HG03469 (cell line): ENCODE data around the gene C10orf62.

Source experiments
- ATAC-seq: cut with Tn5 transposase; IDR thresholded peaks from one replicate; pipeline ENCODE4 v1.9.1; 2021; ENCODE audit warnings: mild to moderate bottlenecking, moderate library complexity, moderate number of reproducible peaks; ENCODE audit not compliant: unreplicated experiment

The C10orf62 gene

DNA sequence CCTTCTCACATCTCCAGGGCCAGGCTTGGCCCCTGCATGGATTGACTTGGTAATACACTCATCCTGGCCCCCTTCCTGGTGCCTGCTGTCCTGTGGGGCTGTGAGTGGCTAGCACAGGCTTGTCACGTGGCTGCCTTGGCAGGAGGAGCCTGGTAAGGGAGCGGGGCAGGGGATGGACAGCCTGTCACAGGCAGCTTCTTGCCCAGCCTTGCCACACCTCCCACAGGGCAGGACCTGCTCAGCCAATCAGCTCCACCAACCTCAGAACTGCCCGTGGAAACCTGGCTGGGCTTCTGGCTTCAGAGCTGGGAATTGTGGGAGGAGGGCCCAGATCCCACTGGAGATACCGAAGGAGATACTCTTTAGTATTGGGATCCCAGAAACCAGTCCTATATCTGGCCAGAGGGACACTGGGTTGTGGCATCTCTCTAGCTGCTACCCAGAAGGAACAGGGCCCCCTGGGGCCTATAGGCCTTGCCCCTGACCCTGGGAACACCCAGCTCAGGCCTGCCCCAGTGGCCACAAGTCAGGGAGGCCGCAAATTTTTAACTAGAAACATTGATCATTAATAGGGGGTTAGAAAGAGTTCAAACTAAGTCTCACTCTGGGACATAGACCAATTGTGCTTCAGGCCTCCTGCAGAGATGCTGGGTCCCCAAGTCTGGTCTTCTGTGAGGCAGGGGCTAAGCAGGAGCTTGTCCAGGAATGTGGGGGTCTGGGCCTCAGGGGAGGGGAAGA, 5.3 kb upstream of the C10orf62 start, which contains the start of gene HOGA1:
TSS of gene HOGA1 (plus strand) at position 330 of the 738 bp plus-strand sequence. CDS start at position 645, 315 bp downstream.
- ATAC-seq, result no peak

DNA sequence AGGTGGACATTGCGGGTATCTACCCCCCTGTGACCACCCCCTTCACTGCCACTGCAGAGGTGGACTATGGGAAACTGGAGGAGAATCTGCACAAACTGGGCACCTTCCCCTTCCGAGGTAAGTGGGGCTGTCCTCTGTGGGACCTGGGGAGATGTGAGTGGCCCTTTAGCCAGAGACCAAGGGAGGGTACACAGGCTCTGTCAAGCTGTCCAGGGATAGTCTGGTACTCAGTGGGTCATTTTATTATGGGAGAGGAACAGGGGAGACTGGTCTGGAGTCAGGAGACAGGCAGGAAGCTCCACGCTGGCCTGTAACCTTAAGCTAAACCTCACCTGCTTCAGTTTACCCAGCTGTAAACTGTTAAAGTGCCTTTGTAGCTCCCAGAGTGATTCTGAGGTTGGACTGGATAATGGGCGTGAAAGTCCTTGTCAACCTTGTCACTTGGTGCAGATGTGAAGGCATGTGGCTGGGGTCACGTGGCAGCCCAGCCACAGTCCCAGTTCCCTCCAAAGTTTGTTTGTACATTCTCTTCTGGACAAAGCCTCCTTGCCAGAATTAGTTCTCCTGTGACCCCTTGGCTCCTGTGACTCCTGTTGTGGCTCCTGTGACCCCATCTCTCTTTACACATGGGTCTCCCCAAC, 4.6 kb upstream of the C10orf62 start:
- no peak for ATAC-seq

DNA sequence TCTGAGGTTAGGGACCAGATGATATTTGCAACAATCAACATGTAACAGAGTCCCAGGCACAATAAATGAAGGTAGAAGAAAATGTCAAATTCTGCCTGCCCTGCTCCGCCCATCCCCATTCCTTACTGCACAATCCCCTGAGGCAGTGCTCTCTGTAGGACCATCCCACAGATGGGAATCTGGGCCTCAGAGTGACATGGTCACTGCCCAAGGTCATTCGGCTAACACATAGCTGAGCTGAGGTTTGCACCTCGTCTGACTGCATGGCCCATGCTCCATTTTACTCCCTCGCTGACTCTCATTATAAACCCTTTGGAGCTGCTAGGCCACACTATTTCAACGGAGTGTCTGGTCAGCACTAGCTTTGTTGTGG, 4.1 kb upstream of the C10orf62 start:
- no peak for ATAC-seq

DNA sequence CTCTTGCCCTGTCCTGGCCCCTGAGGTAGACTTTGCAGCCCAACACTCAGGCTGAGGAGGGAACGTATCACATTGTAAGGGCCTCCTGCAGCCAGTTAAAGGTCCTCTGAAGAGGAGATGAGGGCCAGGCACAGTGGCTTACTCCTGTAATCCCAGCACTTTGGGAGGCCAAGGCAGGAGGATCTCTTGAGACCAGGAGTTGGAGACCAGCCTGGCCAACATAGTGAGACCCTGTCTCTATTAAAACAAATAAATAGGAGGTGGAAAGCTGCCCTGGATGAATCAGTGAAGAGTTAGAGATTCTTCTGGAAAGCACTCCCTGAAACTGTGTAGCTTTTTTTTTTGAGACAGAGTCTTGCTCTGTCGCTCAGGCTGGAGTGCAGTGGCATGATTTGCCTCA, 2.3 kb upstream of the C10orf62 start:
- no peak for ATAC-seq

DNA sequence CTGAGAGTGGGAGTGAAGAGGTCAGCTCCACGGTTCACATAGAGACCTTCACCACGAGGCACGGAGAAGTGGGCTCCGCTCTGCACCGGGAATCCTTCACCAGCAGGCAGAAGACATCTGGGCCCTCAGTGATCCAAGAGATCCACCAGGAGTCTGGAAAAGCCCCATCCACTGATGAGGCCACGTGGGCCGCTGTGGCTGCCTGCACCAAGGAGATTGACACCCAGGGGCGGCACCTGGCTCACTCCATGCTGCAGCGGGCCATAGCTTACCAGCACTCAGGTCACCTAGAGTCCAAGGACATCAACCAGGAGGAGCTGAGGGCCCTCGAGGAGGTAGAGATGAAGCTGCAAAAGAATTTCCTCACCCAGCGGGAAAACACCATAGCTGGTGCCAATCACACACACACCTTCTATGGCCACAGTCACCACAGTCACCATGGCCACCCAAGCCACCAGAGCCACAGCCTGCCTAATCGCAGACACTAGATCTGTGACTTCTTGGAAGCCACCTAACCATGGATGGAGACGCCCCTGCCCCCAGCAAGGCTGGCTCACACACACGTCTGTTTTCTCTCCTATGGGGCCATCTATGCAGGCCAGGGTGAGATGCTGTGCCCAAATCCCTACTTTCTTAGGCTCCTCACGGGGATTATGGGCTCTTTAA, 694 bp downstream of the C10orf62 start:
- ATAC-seq, result no peak

DNA sequence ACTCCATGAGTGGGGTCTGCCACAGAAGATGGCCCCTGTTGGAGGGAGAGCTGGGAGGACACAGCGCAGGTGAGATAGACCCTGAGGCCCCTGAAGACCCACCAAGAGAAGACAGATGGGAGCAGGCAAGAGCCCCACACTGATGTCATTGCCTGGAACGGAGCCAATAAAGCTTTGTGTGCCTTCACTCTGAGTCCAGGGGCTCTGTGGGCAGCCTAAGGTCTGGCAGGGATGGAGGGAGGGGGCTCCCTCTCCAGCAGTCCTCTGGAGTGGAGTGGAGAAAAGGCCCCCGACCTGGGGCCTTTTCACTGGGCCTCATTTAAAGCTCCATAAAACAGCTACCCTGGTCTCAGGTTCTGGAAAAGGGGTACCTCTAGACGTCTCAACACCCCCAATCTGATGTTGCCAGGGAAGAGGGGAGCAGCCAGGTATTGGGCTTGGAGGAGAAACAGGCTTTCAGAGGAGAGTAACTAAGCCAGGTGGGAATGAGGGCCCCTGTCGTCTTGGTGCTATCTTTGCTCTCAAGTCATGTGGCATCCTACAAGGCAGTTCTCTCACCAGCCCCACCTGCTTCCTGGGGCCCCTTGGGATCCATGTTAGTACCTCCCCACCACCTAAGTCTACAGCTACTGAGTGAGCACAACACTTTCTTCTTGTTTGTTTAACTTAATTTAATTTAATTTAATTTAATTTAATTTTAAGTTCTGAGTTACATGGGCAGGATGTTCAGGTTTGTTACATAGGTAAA, 1.4 kb downstream of the C10orf62 start:
- no peak for ATAC-seq

DNA sequence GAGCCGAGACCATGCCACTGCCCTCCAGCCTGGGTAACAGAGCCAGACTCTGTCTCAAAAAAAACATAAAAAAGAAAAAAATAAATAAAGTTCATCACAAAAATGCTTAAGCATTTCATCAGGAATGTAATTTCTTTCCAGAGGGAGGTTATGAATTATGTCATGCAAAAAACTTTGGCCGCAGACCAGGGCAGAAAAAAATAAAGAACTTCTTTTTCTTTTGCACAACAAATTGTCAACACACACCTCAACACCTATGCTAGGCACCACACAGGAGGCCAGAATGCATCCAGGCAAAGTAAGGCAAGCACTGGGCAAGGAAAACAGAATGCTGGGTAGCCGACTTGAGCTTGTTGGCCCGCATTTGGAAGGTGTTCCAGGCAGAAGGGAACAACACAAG, 3.9 kb downstream of the C10orf62 start:
- no peak for ATAC-seq

DNA sequence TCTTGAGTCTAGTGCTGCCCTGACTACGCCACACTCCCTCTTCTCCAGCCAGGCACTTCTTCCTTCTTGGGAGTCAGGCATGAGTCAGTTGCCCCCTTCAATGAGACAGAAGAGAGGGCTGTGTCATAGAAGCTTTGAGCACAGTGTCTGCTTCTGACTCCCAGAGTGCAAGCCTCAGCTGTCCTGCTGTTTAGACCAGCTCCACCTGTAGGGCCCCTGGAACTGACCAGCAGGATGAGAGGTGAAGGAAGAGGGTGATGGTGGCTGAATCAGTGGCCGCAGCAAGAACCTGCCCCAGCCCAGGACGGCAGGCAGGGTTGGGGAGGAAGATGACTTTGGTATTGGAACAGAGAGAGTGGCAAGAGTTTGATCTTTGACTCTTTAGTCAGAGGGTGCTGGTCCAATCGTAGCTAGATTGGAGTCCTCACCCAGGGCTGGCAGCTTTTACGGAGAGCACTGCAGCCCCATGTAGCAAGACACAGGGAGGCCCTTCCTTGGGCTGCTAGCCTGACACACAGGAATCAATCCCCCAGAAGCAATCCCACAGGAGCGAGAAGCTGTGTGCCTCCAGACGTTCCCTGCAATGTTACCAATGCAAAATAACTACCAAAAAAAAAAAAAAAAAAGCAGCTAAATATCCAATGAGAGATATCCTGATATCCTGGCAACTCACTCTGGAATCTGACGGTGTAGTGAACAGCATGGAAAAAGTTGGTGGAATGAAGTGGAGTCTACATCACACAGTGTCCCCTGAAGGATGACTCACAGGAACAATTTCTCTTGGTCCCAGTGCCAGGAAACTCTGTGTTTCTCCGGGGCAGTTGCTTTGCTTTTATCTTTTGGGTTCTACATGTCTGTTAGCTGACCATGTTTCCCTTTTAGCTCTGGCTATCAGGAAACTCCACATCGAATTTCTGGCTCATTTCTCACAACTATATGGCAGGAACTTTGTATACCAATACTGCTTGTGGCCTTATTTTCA, 6.9 kb downstream of the C10orf62 start:
- ATAC-seq, result no peak

DNA sequence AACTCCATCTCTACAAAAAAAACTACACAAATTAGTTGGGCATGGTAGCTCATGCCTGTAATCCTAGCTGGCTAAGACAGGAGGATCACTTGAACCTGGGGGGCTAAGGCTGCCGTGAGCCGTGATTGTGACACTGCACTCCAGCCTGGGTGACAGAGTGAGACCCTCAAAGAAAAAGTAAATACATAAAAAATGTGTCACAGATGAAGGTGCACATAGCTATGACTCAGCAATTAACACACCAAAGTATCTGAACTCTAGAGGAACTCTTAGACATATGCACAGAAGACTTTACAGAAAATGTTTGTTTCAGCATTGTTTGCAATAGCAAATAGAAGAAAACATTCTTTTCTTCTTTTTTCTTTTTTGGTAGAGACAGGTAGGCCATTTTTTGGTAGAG, 8.3 kb downstream of the C10orf62 start:
- ATAC-seq, result no peak

DNA sequence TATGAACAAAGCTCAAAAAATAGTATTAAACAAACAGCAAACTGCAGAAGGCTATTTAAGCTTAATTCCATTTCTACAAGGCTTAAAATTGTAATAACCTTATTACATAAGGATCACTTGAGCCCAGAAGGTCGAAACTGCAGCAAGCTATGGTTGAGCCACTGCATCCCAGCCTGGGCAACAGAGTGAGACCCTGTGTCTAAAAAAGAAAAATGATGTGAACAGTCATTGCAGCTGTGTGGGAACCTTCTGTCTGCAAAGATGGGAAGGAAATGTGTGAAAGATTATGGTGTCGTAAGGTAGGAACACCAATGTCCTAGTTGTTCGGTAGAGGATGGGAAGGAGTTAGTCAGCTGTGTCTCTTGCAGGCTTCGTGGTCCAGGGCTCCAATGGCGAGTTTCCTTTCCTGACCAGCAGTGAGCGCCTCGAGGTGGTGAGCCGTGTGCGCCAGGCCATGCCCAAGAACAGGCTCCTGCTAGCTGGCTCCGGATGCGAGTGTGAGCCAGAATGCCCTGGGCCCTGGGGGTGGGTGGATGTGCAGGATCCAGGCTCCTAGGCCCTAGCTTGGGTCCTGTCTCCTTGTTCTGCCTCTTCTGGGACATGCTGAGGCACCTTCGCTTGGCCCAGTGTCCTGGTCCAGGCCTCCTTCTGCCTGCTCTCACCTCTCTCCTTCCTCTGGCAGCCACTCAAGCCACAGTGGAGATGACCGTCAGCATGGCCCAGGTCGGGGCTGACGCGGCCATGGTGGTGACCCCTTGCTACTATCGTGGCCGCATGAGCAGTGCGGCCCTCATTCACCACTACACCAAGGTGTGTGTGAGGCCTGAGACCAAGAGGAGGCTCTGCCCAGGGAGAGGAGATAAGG, 9.1 kb downstream of the C10orf62 start:
- no peak for ATAC-seq

DNA sequence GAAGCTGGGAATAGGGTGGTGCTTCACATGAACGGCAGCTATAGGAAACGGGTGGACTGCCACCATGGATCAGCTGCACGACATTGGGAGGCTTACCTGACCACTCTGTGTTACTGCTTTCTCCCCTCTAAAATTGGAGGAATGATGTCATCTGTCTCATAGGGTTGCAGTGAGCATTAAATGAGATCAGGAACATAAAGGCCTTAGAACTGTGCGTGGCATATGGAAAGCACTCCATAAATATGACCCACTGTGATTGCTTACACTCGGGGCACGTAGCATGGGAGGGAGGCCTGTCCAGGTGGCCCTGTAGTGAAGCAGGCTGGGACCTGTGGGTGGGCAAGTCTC, 9.7 kb downstream of the C10orf62 start:
- ATAC-seq, result no peak

DNA sequence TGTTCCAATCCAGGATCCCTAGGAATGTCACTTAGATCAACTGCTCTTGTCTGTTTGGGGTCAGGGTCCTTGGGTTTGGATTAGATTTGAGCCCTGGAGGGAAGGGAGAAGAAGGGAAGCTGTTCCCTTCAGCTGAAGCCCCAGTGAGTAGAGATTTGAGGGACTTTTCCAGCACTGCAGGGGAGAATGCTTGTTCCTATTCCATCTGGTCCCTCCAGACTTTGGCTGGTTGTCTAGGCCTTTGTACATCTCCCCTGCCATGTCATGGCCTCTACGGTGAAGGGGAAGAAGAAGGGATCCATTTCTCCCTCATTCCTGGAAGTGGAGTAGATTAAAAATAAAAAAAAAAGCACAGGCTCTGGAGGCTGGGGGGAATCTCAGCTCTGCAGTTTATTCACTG, 11.1 kb downstream of the C10orf62 start:
- no peak for ATAC-seq

DNA sequence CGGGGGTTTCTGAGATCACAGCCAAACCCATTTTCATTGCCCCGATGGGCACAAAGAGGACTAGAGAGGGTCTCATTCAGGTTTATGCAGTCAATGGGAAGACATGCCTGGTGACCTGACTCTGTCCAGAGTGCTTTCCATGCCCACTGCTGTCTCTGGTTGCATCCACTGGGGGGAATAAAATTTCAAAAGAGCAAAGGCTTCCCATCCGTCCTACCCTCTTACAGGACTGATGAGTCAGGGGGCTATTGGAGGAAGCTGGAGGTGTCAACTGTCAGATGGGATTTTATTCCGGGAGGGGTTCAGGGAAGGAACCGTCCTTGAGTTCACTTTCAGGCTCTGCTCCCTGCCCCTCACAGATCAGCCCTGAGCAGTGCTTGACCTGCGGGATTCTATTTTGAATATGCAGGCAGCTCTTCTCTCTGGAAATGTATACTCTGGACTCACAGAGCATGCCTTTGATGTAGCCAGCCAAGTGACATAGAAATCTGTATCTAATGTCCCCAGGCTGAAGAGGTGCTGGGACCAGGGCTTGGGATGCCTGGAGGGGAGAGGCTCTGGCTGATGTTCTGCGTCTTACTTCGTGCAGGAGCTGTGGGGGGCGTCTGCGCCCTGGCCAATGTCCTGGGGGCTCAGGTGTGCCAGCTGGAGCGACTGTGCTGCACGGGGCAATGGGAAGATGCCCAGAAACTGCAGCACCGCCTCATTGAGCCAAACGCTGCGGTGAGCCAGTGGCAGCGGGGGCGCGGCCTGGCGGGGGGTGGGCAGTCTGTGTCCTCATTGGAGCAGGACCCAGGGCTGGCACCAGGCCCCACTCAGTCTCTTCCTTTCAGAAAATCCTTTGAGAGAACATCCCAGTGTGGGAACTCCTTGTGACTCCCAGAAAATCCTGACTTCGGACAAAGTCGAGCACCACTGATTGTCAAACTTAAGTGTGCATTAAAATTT, 12.0 kb downstream of the C10orf62 start:
- ATAC-seq, result no peak

DNA sequence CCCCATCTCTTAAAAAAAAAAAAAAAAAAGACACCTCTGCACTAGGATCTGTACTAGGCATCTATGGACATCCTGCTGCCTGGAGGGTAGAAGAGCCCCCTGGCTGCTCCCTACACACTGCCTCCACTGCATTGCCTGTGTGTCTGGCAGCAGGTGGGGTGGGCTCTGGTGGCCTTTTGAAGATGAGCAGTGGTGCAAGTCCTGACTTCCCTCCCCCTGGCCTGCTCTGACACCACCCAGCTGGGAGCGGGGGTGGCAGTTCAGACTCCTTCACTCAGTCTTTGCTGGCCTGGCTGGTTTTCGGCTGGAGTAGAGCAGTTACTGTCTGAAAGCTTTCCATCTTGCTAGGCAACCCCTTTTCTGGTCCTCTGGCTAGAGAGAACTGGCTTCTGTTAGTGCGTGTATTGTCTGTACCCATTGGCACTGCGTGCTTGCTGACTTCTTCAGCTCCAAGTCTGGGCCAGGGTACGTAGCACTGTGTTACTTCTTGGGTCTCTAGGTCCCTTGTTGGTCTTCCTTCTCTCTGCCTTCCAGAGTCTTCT, 17.6 kb downstream of the C10orf62 start:
- ATAC-seq, result no peak

DNA sequence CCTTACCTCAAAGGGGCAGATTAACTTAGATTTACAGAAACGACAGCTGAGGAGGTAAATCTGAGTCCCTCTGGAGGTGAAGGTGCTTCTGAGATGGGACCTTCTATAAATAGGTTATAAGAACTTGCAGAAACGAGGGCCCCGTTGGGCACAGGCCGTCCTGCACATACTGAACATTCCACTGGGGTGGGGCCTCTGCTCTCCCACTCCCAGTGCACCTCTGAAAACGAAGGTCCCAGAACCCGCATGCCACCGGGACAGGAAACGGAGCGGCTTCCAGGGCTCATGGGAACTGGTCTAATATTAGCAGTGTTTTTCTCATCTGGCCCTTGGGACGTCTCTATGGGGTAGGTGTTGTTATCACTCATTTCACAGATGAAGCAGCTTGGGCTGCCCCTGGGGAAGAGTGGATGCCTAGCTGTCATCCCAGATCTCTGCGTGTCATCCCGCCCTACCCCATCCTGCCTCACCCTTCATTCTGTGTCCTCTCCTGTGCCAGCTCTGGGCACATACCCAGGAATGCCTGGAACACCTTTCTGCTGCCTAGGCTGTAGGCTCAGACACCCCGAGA, 19.6 kb downstream of the C10orf62 start:
- ATAC-seq, result no peak

DNA sequence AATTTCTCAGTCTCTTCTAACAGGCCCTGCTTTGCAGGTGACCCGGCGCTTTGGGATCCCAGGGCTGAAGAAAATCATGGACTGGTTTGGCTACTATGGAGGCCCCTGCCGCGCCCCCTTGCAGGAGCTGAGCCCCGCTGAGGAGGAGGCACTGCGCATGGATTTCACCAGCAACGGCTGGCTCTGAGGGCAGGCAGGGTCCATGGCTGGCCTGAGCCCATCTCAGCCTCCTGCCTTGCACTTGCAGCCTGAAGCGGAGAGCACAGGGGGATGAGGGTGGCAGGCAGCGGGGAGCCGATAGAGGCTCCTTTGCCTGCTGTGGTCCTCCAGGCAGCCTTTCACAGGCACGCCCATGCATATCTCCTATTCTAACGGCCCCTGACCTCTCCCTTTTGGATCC, 22.0 kb downstream of the C10orf62 start:
- no peak for ATAC-seq

DNA sequence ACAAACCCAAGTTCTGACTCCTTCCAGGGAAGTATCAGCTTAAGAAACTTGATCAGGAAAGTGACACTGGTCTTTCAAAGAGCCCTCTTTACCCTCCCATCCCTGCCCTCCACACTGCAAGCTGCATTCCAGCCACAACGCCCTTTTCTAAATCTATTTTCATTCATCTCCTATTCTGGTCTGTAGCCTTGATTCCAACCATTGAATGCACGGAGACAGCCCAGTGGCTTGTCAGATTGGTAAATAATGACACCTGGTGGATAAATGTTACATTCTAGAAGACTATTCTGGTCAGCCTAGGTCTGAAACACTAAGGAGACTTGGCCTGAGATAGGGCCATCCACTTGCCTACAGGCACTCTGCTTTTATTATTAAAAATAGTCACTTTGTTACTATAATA, 22.9 kb downstream of the C10orf62 start:
- ATAC-seq, result no peak

DNA sequence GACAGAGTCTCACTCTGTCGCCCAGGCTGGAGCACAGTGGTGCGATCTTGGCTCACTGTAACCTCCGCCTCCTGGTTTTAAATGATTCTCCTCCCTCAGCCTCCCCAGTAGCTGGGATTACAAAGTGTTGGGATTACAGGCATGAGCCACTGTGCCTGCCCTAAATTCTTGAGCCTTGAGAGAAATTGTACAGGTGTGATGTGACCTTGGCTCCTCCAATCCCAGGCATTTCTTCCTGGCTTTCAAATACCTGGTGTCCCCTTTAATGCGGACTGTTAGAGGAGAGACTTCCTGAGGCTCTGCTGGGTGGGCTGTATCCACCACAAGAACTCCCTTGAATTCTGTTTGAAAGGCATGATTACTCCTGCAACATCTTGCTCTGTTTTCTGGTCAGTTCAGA, 28.8 kb downstream of the C10orf62 start:
- ATAC-seq, result no peak
